Measurements from ENCODE around the gene LIME1.

Gene LIME1

GRCh38 chr20:63740627-63741353, 4.3 kb downstream of the LIME1 start:
- Histone ChIP-seq H3K36me3 (ENCODE audit: control insufficient read depth, insufficient read depth, low read length) (peaks cover 2% of the 10 kb centered on the region; the same call in 1 of the 2 replicates), H3K27me3 (ENCODE audit: control insufficient read depth, insufficient read depth, low read length) (no peaks in the 10 kb centered on the region), H3K4me3 (ENCODE audit: low read length) (peak overlapping the region; percentile 36; the same call in 1 of the 2 replicates), H3K27ac (ENCODE audit: low read length) (no peak overlapping the region), H3K9me3 (ENCODE audit: control insufficient read depth, insufficient read depth, low read length) (no peaks in the 10 kb centered on the region), H3K4me1 (ENCODE audit: control insufficient read depth, insufficient read depth, low read length) (peaks cover 6% of the 10 kb centered on the region)
- DNase-seq (ENCODE audit: low read depth, low spot score), result no peak
- no CpG with 5 or more reads among the region's 29 CpGs for WGBS (ENCODE audit: insufficient coverage, insufficient read length)

- no peaks in the 10 kb centered on the region for H3K9me3 ChIP-seq (ENCODE audit: control insufficient read depth, insufficient read depth, low read length)
- H3K27ac ChIP-seq (ENCODE audit: low read length), result no peak overlapping the region
- no peak for DNase-seq (ENCODE audit: low read depth, low spot score)
- no peak overlapping the region; the same call in 1 of the 2 replicates for H3K4me3 ChIP-seq (ENCODE audit: low read length)
- H3K36me3 ChIP-seq (ENCODE audit: control insufficient read depth, insufficient read depth, low read length), result peaks cover 5% of the 10 kb centered on the region
- H3K27me3 ChIP-seq (ENCODE audit: control insufficient read depth, insufficient read depth, low read length), result no peaks in the 10 kb centered on the region
- H3K4me1 ChIP-seq (ENCODE audit: control insufficient read depth, insufficient read depth, low read length), result peaks cover 6% of the 10 kb centered on the region
- no CpG with 5 or more reads among the region's 6 CpGs for WGBS (ENCODE audit: insufficient coverage, insufficient read length)
Measured at GRCh38 chr20:63741354-63741675, 4.9 kb downstream of the LIME1 start.

- no peak overlapping the region for H3K27ac ChIP-seq (ENCODE audit: low read length)
Measured at GRCh38 chr20:63741676-63742380, 5.4 kb downstream of the LIME1 start.

GRCh38 chr20:63742381-63743024, 6.0 kb downstream of the LIME1 start:
- Histone ChIP-seq H3K27me3 (ENCODE audit: control insufficient read depth, insufficient read depth, low read length) (no peaks in the 10 kb centered on the region), H3K4me1 (ENCODE audit: control insufficient read depth, insufficient read depth, low read length) (peaks cover 6% of the 10 kb centered on the region), H3K36me3 (ENCODE audit: control insufficient read depth, insufficient read depth, low read length) (peaks cover 5% of the 10 kb centered on the region), H3K4me3 (ENCODE audit: low read length) (no peak overlapping the region), H3K27ac (ENCODE audit: low read length) (no peak overlapping the region), H3K9me3 (ENCODE audit: control insufficient read depth, insufficient read depth, low read length) (no peaks in the 10 kb centered on the region)
- WGBS (ENCODE audit: insufficient coverage, insufficient read length), result no CpG with 5 or more reads among the region's 37 CpGs
- DNase-seq (ENCODE audit: low read depth, low spot score), result no peak

More at GRCh38 chr20:63741676-63742380, 5.4 kb downstream of the LIME1 start:
- Histone ChIP-seq H3K4me1 (ENCODE audit: control insufficient read depth, insufficient read depth, low read length) (peaks cover 6% of the 10 kb centered on the region), H3K9me3 (ENCODE audit: control insufficient read depth, insufficient read depth, low read length) (no peaks in the 10 kb centered on the region), H3K27me3 (ENCODE audit: control insufficient read depth, insufficient read depth, low read length) (no peaks in the 10 kb centered on the region), H3K4me3 (ENCODE audit: low read length) (no peak overlapping the region), H3K36me3 (ENCODE audit: control insufficient read depth, insufficient read depth, low read length) (peaks cover 5% of the 10 kb centered on the region)
- DNase-seq (ENCODE audit: low read depth, low spot score), result no peak
- no CpG with 5 or more reads among the region's 30 CpGs for WGBS (ENCODE audit: insufficient coverage, insufficient read length)

- Histone ChIP-seq H3K9me3 (ENCODE audit: control insufficient read depth, insufficient read depth, low read length) (no peaks in the 10 kb centered on the region), H3K4me1 (ENCODE audit: control insufficient read depth, insufficient read depth, low read length) (peaks cover 3% of the 10 kb centered on the region; the same call in 1 of the 2 replicates), H3K4me3 (ENCODE audit: low read length) (no peak overlapping the region), H3K27ac (ENCODE audit: low read length) (no peak overlapping the region), H3K27me3 (ENCODE audit: control insufficient read depth, insufficient read depth, low read length) (no peaks in the 10 kb centered on the region), H3K36me3 (ENCODE audit: control insufficient read depth, insufficient read depth, low read length) (peaks cover 5% of the 10 kb centered on the region)
- WGBS (ENCODE audit: insufficient coverage, insufficient read length), result no CpG with 5 or more reads among the region's 31 CpGs
- no peak for DNase-seq (ENCODE audit: low read depth, low spot score)
Measured at GRCh38 chr20:63743210-63743970, 6.9 kb downstream of the LIME1 start.

- Histone ChIP-seq H3K9me3 (ENCODE audit: control insufficient read depth, insufficient read depth, low read length) (no peaks in the 10 kb centered on the region), H3K4me1 (ENCODE audit: control insufficient read depth, insufficient read depth, low read length) (peaks cover 1% of the 10 kb centered on the region; the same call in 1 of the 2 replicates), H3K4me3 (ENCODE audit: low read length) (no peak overlapping the region), H3K36me3 (ENCODE audit: control insufficient read depth, insufficient read depth, low read length) (peaks cover 5% of the 10 kb centered on the region), H3K27me3 (ENCODE audit: control insufficient read depth, insufficient read depth, low read length) (no peaks in the 10 kb centered on the region), H3K27ac (ENCODE audit: low read length) (no peak overlapping the region)
- DNase-seq (ENCODE audit: low read depth, low spot score), result no peak
- no CpG with 5 or more reads among the region's 4 CpGs for WGBS (ENCODE audit: insufficient coverage, insufficient read length)
Measured at GRCh38 chr20:63744158-63744557, 7.7 kb downstream of the LIME1 start.

GRCh38 chr20:63744574-63745423, 8.3 kb downstream of the LIME1 start:
- Histone ChIP-seq H3K9me3 (ENCODE audit: control insufficient read depth, insufficient read depth, low read length) (no peaks in the 10 kb centered on the region), H3K4me1 (ENCODE audit: control insufficient read depth, insufficient read depth, low read length) (peaks cover 1% of the 10 kb centered on the region; the same call in 1 of the 2 replicates), H3K36me3 (ENCODE audit: control insufficient read depth, insufficient read depth, low read length) (peaks cover 5% of the 10 kb centered on the region), H3K4me3 (ENCODE audit: low read length) (no peak overlapping the region), H3K27me3 (ENCODE audit: control insufficient read depth, insufficient read depth, low read length) (no peaks in the 10 kb centered on the region), H3K27ac (ENCODE audit: low read length) (no peak overlapping the region)
- no CpG with 5 or more reads among the region's 25 CpGs for WGBS (ENCODE audit: insufficient coverage, insufficient read length)
- no peak for DNase-seq (ENCODE audit: low read depth, low spot score)

DNA sequence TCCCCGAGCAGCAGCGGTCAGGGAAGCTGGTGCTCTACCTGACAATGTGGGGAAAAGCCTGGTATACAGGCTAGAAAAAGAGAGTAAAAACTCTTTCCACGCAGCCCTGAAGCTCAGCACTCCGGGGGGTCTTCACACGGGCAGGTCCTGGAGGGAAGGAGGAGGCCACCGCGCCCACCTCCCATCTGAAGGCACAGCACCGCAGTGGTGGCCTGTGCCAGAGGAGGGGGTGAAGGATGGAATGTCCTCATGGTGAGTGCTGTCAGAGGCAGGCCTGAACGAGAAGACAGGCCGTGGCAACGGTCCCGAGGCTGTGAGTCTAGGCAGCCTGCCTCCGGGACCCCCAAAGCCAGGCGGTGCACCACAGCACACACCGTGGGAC, 9.0 kb downstream of the LIME1 start:
- no peak overlapping the region for H3K4me3 ChIP-seq (ENCODE audit: low read length)
- no peak for DNase-seq (ENCODE audit: low read depth, low spot score)
- peaks cover 5% of the 10 kb centered on the region for H3K36me3 ChIP-seq (ENCODE audit: control insufficient read depth, insufficient read depth, low read length)
- peaks cover 1% of the 10 kb centered on the region; the same call in 1 of the 2 replicates for H3K4me1 ChIP-seq (ENCODE audit: control insufficient read depth, insufficient read depth, low read length)
- no CpG with 5 or more reads among the region's 15 CpGs for WGBS (ENCODE audit: insufficient coverage, insufficient read length)
- no peak overlapping the region for H3K27ac ChIP-seq (ENCODE audit: low read length)
- H3K9me3 ChIP-seq (ENCODE audit: control insufficient read depth, insufficient read depth, low read length), result no peaks in the 10 kb centered on the region
- H3K27me3 ChIP-seq (ENCODE audit: control insufficient read depth, insufficient read depth, low read length), result no peaks in the 10 kb centered on the region

- WGBS (ENCODE audit: insufficient coverage, insufficient read length), result no CpG with 5 or more reads among the region's 26 CpGs
- Histone ChIP-seq H3K4me3 (ENCODE audit: low read length) (no peak overlapping the region), H3K9me3 (ENCODE audit: control insufficient read depth, insufficient read depth, low read length) (no peaks in the 10 kb centered on the region), H3K27ac (ENCODE audit: low read length) (no peak overlapping the region), H3K36me3 (ENCODE audit: control insufficient read depth, insufficient read depth, low read length) (peaks cover 5% of the 10 kb centered on the region), H3K27me3 (ENCODE audit: control insufficient read depth, insufficient read depth, low read length) (no peaks in the 10 kb centered on the region), H3K4me1 (ENCODE audit: control insufficient read depth, insufficient read depth, low read length) (peaks cover 2% of the 10 kb centered on the region)
- DNase-seq (ENCODE audit: low read depth, low spot score), result no peak
Measured at GRCh38 chr20:63745961-63746731, 9.7 kb downstream of the LIME1 start.

All from iPS DF 6.9 (cell line).